ENCODE measurements around the gene TPD52L1. TPM values are rescaled to one million over a fixed set of nuclear protein-coding genes. Genes with fewer than 3 reads are reported as not detected.

Gene TPD52L1
- total and polyA plus RNA-seq, 2 of the 4 experiments (the other 2 are of a cell fraction): 10.2 to 13.5 TPM

DNA sequence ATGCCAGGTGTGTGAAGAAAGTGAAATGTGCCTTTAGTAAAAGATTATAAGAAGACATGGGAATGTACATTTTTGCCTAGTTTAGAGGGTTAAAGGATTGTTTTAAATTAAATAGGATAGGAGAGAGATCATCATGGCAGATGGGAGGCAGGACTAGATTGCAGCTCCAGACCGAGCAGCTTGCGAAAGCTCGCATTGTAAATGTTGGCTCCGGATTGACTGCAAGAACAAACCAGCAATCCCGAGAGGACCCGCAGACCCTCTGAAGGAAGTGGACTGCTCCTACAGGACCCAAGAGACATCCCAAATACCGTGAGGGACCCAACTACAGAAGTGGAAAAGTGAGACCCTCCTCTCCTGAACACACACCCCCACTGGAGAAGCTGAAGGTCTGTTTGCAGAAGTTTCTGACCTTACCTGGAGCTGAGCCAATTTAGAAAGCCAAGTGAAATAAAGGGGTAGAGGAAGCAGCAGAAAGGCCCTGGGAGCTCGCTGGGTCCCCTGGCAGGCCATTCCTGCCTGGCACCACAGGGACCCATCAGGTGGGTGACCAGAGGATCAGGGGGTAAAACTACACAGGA lies 30.0 kb upstream of the TPD52L1 start:
- H3K4me1 ChIP-seq (ENCODE audit: control insufficient read depth, insufficient read depth, low read length): peaks cover 1% of the 10 kb centered on the region; the same call in 1 of the 2 replicates
- POLR2A ChIA-PET (ENCODE audit: unreplicated experiment): no interaction called here
- no peak overlapping the region for H4K91ac ChIP-seq (ENCODE audit: insufficient read depth, low read depth, low read length)
- no peak overlapping the region for H2BK5ac ChIP-seq (ENCODE audit: low read depth, low read length, poor library complexity, severe bottlenecking)
- TF ChIP-seq, protein P1, sequence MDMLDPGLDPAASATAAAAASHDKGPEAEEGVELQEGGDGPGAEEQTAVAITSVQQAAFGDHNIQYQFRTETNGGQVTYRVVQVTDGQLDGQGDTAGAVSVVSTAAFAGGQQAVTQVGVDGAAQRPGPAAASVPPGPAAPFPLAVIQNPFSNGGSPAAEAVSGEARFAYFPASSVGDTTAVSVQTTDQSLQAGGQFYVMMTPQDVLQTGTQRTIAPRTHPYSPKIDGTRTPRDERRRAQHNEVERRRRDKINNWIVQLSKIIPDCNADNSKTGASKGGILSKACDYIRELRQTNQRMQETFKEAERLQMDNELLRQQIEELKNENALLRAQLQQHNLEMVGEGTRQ (IDR thresholded peaks at IDR 0.05; ENCODE audit: low read depth, low read length): no peak
- TF ChIP-seq NFE2L2 (IDR thresholded peaks at IDR 0.05; ENCODE audit: low read depth, low read length) (no peak), CEBPB (IDR thresholded peaks at IDR 0.05; ENCODE audit: low read depth, low read length) (no peak), RFX5 (IDR thresholded peaks at IDR 0.05; ENCODE audit: low read depth, low read length) (no peak)
- H3K4ac ChIP-seq (ENCODE audit: low read depth, low read length): no peak overlapping the region
- no peaks in the 10 kb centered on the region for H3K27me3 ChIP-seq (ENCODE audit: control insufficient read depth, insufficient read depth, low read length)
- H3K4me3 ChIP-seq (ENCODE audit: insufficient read depth, low read depth, low read length): no peak overlapping the region
- H3K79me1 ChIP-seq (ENCODE audit: low read depth in 1 of 2, low read length in 2 of 2): no peaks in the 10 kb centered on the region
- no peak overlapping the region for H2AK9ac ChIP-seq (replicated peaks; ENCODE audit: low read depth, low read length, poor library complexity)
- no peak overlapping the region; the same call in 1 of the 2 replicates for H4K5ac ChIP-seq (ENCODE audit: low read depth, low read length)
- dilution Hi-C loops (cut with HindIII; ENCODE audit: low sequenced_read_pairs, unreplicated experiment) (no loop called here), in situ Hi-C loops (cut with MboI; ENCODE audit: low sequenced_read_pairs) (loop anchor here (25.0 kb wide), 1 partner anchor 161 kb away; the partner anchor contains the start of gene RNF217), intact Hi-C loops (cut with micrococcal nuclease) (no loop called here)
- H3K14ac ChIP-seq (replicated peaks; ENCODE audit: low read depth, low read length): no peak overlapping the region
- no peak overlapping the region for H2AFZ ChIP-seq (replicated peaks; ENCODE audit: low read length, poor library complexity)
- H2AK5ac ChIP-seq (ENCODE audit: low read depth, low read length): no peak overlapping the region
- no peaks in the 10 kb centered on the region for H4K20me1 ChIP-seq (ENCODE audit: insufficient read depth, low read length)
- ATAC-seq (ENCODE audit: low read depth): no peak
- WGBS, 2 experiments (ENCODE audit: extremely low coverage in 2 of 2, insufficient read length in 1 of 2): 100% methylated on average over 1 of the region's 8 CpGs; no CpG with 5 or more reads in 1 of the 2 experiments
- no TSS peak for BruUV-seq (replicated peaks)
- no peak overlapping the region for H2BK15ac ChIP-seq (ENCODE audit: low read depth, low read length)
- no peak overlapping the region for H3K18ac ChIP-seq (ENCODE audit: low read depth, low read length)
- DNase-seq: no peak
- no peaks in the 10 kb centered on the region for H3K9me3 ChIP-seq (ENCODE audit: control insufficient read depth, insufficient read depth, low read length)
- H3K9me1 ChIP-seq (ENCODE audit: insufficient read depth, low read length): no peaks in the 10 kb centered on the region; the same call in 1 of the 2 replicates
- no peak overlapping the region for H4K8ac ChIP-seq (ENCODE audit: low read depth in 2 of 2, low read length in 2 of 2)
- no peaks in the 10 kb centered on the region for H3K36me3 ChIP-seq (ENCODE audit: control insufficient read depth, insufficient read depth, low read length)
- H3K4me2 ChIP-seq (ENCODE audit: low read depth, low read length): no peak overlapping the region
- H3K27ac ChIP-seq (ENCODE audit: insufficient read depth, low read length): no peak overlapping the region
- no peak overlapping the region for H3K9ac ChIP-seq (ENCODE audit: low read depth, low read length)
- H3K23ac ChIP-seq (ENCODE audit: low read depth, low read length): no peak overlapping the region
- no peak overlapping the region for H2BK120ac ChIP-seq (ENCODE audit: low read depth, low read length)
- H2BK20ac ChIP-seq (ENCODE audit: low read depth, low read length): no peak overlapping the region
- no peak overlapping the region for H3K56ac ChIP-seq (ENCODE audit: extremely low read depth, insufficient read depth, low read length)
- CTCF ChIA-PET: interaction anchor here (0.6 to 1.6 kb wide), 5 partner anchors 9 to 253 kb away, joined by 3 to 5 read pairs (median 3); partner anchors contain the start of gene TPD52L1

Measured in IMR-90 (cell line).